ENCODE results near the gene ADGRV1.

- TF ChIP-seq CEBPB (IDR thresholded peaks at IDR 0.05) (no peak), POLR2A (IDR thresholded peaks at IDR 0.05; ENCODE audit: low read length) (no peak), SMC3 (IDR thresholded peaks at IDR 0.05) (no peak), CHD4 (IDR thresholded peaks at IDR 0.05; ENCODE audit: borderline replicate concordance) (no peak), CTCF (IDR thresholded peaks at IDR 0.05) (no peak)
- TF ChIP-seq, protein P1, sequence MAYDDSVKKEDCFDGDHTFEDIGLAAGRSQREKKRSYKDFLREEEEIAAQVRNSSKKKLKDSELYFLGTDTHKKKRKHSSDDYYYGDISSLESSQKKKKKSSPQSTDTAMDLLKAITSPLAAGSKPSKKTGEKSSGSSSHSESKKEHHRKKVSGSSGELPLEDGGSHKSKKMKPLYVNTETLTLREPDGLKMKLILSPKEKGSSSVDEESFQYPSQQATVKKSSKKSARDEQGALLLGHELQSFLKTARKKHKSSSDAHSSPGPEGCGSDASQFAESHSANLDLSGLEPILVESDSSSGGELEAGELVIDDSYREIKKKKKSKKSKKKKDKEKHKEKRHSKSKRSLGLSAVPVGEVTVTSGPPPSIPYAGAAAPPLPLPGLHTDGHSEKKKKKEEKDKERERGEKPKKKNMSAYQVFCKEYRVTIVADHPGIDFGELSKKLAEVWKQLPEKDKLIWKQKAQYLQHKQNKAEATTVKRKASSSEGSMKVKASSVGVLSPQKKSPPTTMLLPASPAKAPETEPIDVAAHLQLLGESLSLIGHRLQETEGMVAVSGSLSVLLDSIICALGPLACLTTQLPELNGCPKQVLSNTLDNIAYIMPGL (CRISPR knock-in tag; IDR thresholded peaks at IDR 0.05; ENCODE audit: borderline replicate concordance) = no peak
- TF ChIP-seq, protein P2, sequence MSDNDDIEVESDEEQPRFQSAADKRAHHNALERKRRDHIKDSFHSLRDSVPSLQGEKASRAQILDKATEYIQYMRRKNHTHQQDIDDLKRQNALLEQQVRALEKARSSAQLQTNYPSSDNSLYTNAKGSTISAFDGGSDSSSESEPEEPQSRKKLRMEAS (IDR thresholded peaks at IDR 0.05) = no peak
Measured at GRCh38 chr5:91142819-91143218, 584.2 kb downstream of the ADGRV1 start.
